Skeletal muscle cell (primary cell): ENCODE measurements around the gene TMEM259.
A peak's percentile ranks its signal among the peaks of the same experiment; 100 is the strongest.

ENCODE experiments used
- DNase-seq: peaks from one replicate; pipeline ENCODE4 v3.0.0-alpha.2; 2010; ENCODE audit warnings: low read depth
- H3K4me3 ChIP-seq: 2 replicates; pipeline ENCODE4 v1.5.1; 2011; ENCODE audit warnings: low read depth, mild to moderate bottlenecking, control low read depth, low read length, moderate library complexity

Gene TMEM259

GRCh38 chr19:994516-994915 lies 26.4 kb downstream of the TMEM259 start:
- DNase-seq = no peak
- no peak overlapping the region for H3K4me3 ChIP-seq

GRCh38 chr19:993831-994393 lies 27.0 kb downstream of the TMEM259 start:
- DNase-seq = no peak
- no peak overlapping the region for H3K4me3 ChIP-seq

GRCh38 chr19:993361-993830 lies 27.5 kb downstream of the TMEM259 start:
- no peak overlapping the region for H3K4me3 ChIP-seq
- DNase-seq = no peak

GRCh38 chr19:992670-993055 lies 28.3 kb downstream of the TMEM259 start:
- H3K4me3 ChIP-seq = no peak overlapping the region
- DNase-seq = no peak

GRCh38 chr19:991932-992669 lies 28.8 kb downstream of the TMEM259 start:
- no peak for DNase-seq
- H3K4me3 ChIP-seq = no peak overlapping the region

GRCh38 chr19:991174-991931 lies 29.6 kb downstream of the TMEM259 start:
- DNase-seq = peak; percentile 17

GRCh38 chr19:990746-991145 lies 30.2 kb downstream of the TMEM259 start:
- H3K4me3 ChIP-seq = no peak overlapping the region
- no peak for DNase-seq

More at GRCh38 chr19:991174-991931, 29.6 kb downstream of the TMEM259 start:
- H3K4me3 ChIP-seq = no peak overlapping the region

GRCh38 chr19:990119-990571 lies 30.8 kb downstream of the TMEM259 start:
- DNase-seq = no peak
- H3K4me3 ChIP-seq = no peak overlapping the region

GRCh38 chr19:989381-990081 lies 31.4 kb downstream of the TMEM259 start:
- DNase-seq = no peak
- no peak overlapping the region for H3K4me3 ChIP-seq

GRCh38 chr19:988510-988909 lies 32.4 kb downstream of the TMEM259 start:
- no peak for DNase-seq

GRCh38 chr19:988081-988480 lies 32.8 kb downstream of the TMEM259 start:
- no peak overlapping the region for H3K4me3 ChIP-seq
- no peak for DNase-seq

More at GRCh38 chr19:988510-988909, 32.4 kb downstream of the TMEM259 start:
- H3K4me3 ChIP-seq = no peak overlapping the region

GRCh38 chr19:986083-986482 lies 34.8 kb downstream of the TMEM259 start:
- DNase-seq = no peak
- no peak overlapping the region for H3K4me3 ChIP-seq

- DNase-seq = peak; percentile 45
- H3K4me3 ChIP-seq = peak within 1 kb of the TSS; percentile 98
Observed at GRCh38 chr19:984165-984967, 36.6 kb downstream of the TMEM259 start, which contains the start of gene WDR18. Gene WDR18, plus strand, starts transcription at chr19:984345. Its CDS starts 9 bp downstream, at chr19:984354.

GRCh38 chr19:982567-983170 lies 38.3 kb downstream of the TMEM259 start:
- no peak for DNase-seq
- peak overlapping the region; percentile 40 for H3K4me3 ChIP-seq

GRCh38 chr19:980133-980998 lies 40.6 kb downstream of the TMEM259 start:
- DNase-seq = no peak
- no peak overlapping the region for H3K4me3 ChIP-seq

GRCh38 chr19:979318-979741 lies 41.6 kb downstream of the TMEM259 start:
- no peak overlapping the region for H3K4me3 ChIP-seq
- DNase-seq = no peak

GRCh38 chr19:977058-977464 lies 43.9 kb downstream of the TMEM259 start:
- H3K4me3 ChIP-seq = no peak overlapping the region
- no peak for DNase-seq
